GM23248 (cell line): ENCODE data around the gene FBXO40.

Experiments
- EZH2 ChIP-seq: fragments of 200-600 bp; sonication (generic); IDR thresholded peaks from 2 replicates; pipeline ENCODE4 v1.6.1; 2018; ENCODE audit warnings: antibody characterized with exemption, mild to moderate bottlenecking; ENCODE audit not compliant: insufficient read depth, poor library complexity, severe bottlenecking
- EZH2phosphoT487 ChIP-seq: fragments of 200-600 bp; sonication (generic); IDR thresholded peaks from 2 replicates; pipeline ENCODE4 v1.6.1; 2018; ENCODE audit warnings: antibody characterized with exemption, moderate library complexity, mild to moderate bottlenecking, low read depth; ENCODE audit not compliant: insufficient read depth

GRCh38 chr3:121645054-121645453 lies 51.9 kb downstream of the FBXO40 start:
- TF ChIP-seq EZH2 (no peak), EZH2phosphoT487 (no peak)
